Mesodermal cell (in vitro differentiated cells): Measurements from ENCODE around the gene KLF7.

ENCODE experiments used
- H3K27ac ChIP-seq: 2 replicates; pipeline ENCODE4 v1.7.0; 2013; ENCODE audit warnings: mild to moderate bottlenecking, low read depth, low read length, moderate library complexity; ENCODE audit not compliant: severe bottlenecking
- H3K36me3 ChIP-seq: 2 replicates; pipeline ENCODE4 v1.7.1; 2013; ENCODE audit warnings: mild to moderate bottlenecking, low read length, moderate library complexity; ENCODE audit not compliant: control insufficient read depth, insufficient read depth
- H3K4me1 ChIP-seq: one replicate; pipeline ENCODE4 v1.7.1; 2013; ENCODE audit warnings: mild to moderate bottlenecking, low read length; ENCODE audit not compliant: insufficient read depth, control insufficient read depth, poor library complexity, severe bottlenecking
- H3K4me3 ChIP-seq: 2 replicates; pipeline ENCODE4 v1.7.0; 2013; ENCODE audit warnings: low read length, control low read depth, mild to moderate bottlenecking; ENCODE audit not compliant: insufficient read depth, poor library complexity, severe bottlenecking; ENCODE audit errors: extremely low read depth
- H3K9me3 ChIP-seq: 2 replicates; pipeline ENCODE4 v1.7.1; 2013; ENCODE audit warnings: mild to moderate bottlenecking, low read length, moderate library complexity; ENCODE audit not compliant: control insufficient read depth
- WGBS, 2 experiments: methylation state at CpG; one replicate each; pipeline ENCODE4 v1.1.5; 2013; ENCODE audit warnings: missing lambda C conversion rate in 2 of 2; ENCODE audit not compliant: insufficient coverage in 2 of 2; 5-methylcytosine and 5-hydroxymethylcytosine counted together

The KLF7 gene

DNA sequence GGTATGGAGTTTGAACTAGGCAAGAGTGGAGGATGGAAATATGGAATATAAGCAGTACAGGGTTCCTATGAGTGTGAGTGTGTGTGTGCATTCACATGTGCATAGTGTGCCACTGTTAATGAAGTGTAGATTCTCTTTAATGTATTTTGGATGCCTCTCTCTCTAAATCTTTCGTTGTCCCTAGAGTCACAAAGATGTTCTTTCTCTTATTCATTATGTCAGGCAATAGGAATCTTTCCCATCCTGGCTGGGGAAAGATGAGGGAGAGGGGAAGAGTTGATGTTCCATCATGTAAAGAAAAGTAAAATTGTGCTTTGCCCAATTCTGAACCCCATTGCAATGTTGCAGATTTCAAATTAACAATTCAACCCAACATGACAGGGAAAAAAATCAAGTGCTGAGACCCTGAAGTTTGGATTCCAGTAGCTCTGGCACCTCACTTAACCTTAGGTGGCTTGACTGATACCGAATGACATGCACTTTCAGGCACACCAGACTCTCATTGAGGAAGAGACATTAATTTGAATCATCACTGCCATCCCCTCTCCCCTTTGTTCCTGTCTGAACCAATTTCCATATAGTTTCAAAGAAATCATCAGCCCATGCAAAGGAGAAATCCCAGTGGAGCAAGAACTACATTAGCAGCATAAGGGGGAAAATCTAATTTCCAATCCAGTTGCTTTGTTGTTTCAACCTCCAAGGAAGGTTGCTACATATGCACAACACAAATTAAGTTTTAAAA is 28.0 kb downstream of the KLF7 start:
- Histone ChIP-seq H3K4me1 (peaks cover 65% of the 10 kb centered on the region), H3K27ac (no peak overlapping the region), H3K9me3 (no peaks in the 10 kb centered on the region), H3K36me3 (peaks cover 67% of the 10 kb centered on the region), H3K4me3 (no peak overlapping the region)
- 88 to 100% methylated on average over 1 of the region's 2 CpGs for WGBS, 2 experiments

- H3K9me3 ChIP-seq = no peaks in the 10 kb centered on the region
- peaks cover 71% of the 10 kb centered on the region for H3K36me3 ChIP-seq
- H3K4me1 ChIP-seq = peaks cover 72% of the 10 kb centered on the region
- no peak overlapping the region for H3K27ac ChIP-seq
- no peak overlapping the region for H3K4me3 ChIP-seq
- no CpG with 5 or more reads among the region's 2 CpGs for WGBS, 2 experiments
Observed at GRCh38 chr2:207136874-207137273, 28.9 kb downstream of the KLF7 start.

GRCh38 chr2:207135801-207136457 is 29.8 kb downstream of the KLF7 start:
- WGBS, 2 experiments = 95% methylated on average over 6 to 7 of the region's 9 CpGs
- Histone ChIP-seq H3K4me3 (no peak overlapping the region), H3K36me3 (peaks cover 71% of the 10 kb centered on the region), H3K4me1 (peaks cover 68% of the 10 kb centered on the region), H3K9me3 (no peaks in the 10 kb centered on the region), H3K27ac (peak overlapping the region; percentile 89)

DNA sequence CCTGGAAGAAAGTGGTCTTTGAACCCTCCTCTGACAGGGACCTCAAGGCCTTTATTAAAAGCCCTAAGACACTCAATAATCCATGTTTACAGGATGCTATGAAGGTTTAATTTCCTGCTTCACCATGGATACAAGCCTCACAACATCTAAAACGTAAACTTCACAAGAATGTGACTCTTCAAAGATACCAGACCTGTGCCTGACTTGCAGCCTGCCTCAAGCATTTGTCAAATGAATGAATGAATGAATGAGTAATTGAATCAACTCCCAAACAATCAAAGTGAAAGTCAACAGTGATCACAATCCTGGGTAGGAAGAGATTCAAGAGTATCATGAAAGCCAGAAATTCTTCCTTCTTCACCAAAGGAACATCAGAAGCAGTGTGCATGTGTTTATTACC is 30.4 kb downstream of the KLF7 start:
- WGBS, 2 experiments = no CpG with 5 or more reads among the region's 1 CpG
- Histone ChIP-seq H3K4me3 (no peak overlapping the region), H3K9me3 (no peaks in the 10 kb centered on the region), H3K4me1 (peaks cover 65% of the 10 kb centered on the region), H3K36me3 (peaks cover 71% of the 10 kb centered on the region), H3K27ac (peak overlapping the region; percentile 89)

DNA sequence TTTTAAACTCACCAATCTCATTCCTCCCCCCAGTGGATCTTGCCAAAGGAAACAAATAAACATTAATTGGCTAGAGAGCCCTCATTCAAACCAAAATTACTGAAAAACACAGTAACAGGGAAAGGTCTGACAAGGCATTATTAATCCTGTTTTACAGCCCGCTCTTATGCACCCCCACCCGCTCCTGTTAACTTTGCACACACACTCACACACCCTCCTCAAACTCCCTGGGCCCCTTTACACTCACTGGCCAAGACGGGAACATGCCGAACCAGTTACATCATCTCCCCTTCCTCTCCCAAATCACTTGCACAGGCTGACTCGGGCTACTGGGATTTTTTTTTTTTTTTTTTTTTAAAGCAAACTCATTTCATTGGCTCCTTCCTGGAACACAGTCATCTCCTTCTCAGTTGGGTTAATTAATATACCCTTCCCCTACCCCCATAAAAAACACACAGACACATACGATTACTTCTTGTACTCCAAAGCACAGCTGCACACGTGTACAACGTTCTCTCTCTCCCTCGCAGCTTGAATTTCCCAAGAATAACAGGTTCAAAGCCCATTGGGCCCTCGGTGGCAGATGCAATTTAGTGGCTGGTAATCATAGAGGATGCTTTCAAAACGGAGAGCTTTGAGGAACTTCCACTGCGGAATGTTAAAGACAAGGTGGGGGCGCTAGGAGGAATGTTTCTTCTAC is 31.8 kb downstream of the KLF7 start:
- H3K27ac ChIP-seq = peak overlapping the region; percentile 89
- WGBS, 2 experiments = 52 to 58% methylated on average over 9 to 10 of the region's 13 CpGs
- H3K4me3 ChIP-seq = peak overlapping the region; percentile 10
- H3K9me3 ChIP-seq = no peaks in the 10 kb centered on the region
- H3K36me3 ChIP-seq = peaks cover 74% of the 10 kb centered on the region
- peaks cover 61% of the 10 kb centered on the region for H3K4me1 ChIP-seq

DNA sequence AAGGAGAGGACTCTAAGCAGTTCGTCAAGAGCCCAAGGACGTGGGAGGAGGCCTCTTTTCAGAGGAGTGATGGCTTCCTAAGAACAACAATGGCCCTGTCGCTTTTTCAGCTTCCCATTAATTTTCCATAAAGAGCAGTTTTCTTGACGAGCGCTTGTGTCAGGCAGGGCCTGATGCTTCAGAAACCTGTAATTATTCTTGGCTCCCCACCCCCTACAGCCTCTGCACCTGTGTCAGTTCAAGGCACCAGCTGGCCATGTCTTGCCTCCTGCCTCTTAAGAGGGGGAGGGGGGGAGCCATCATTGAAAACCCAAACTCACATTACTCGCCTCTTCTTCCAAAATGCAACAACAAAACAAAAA is 32.3 kb downstream of the KLF7 start:
- Histone ChIP-seq H3K36me3 (peaks cover 73% of the 10 kb centered on the region), H3K27ac (peak overlapping the region; percentile 89), H3K9me3 (no peaks in the 10 kb centered on the region), H3K4me1 (peaks cover 61% of the 10 kb centered on the region), H3K4me3 (no peak overlapping the region)
- WGBS, 2 experiments = 61% methylated on average over 5 of the region's 6 CpGs; no CpG with 5 or more reads in 1 of the 2 experiments

DNA sequence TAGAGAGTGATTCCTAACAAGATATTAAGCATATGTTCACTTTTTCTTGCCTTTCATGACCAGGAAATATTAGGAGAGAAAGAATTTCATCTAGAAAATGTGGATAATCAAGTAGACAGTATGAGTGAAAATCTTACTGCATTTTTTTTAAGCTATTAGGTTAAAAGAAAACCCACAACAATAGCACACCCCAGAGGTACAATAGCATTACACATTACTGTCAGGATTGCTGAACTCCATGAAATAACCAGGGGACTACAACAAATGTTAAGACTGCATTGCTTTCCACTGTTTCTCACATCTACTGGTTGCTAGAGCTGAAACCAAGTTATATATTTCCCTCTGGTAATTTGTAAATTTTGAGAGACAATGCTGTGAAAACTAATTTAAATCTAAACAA is 33.7 kb downstream of the KLF7 start:
- H3K9me3 ChIP-seq = no peaks in the 10 kb centered on the region
- peaks cover 50% of the 10 kb centered on the region for H3K4me1 ChIP-seq
- peak overlapping the region; percentile 31 for H3K27ac ChIP-seq
- H3K4me3 ChIP-seq = no peak overlapping the region
- peaks cover 74% of the 10 kb centered on the region for H3K36me3 ChIP-seq

DNA sequence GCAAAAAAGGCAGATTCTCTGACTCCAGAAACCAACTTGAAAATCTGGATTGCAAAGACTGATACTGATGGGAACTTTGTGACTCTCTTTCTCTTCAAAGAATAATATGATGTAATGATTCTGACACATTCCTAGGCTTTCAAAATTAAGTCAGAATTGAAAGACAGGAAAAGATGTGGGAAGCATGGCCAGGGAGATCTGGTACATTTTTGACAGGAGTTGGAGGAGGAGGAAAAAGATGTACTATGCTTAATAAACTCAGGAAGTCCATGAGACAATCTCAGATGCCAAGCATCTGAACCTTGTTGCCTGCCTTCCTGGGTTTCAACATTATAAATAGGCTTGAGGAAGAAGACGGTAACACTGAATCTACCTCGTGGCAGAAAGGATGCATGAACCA is 34.2 kb downstream of the KLF7 start:
- H3K36me3 ChIP-seq = peaks cover 76% of the 10 kb centered on the region
- H3K27ac ChIP-seq = no peak overlapping the region
- peaks cover 48% of the 10 kb centered on the region for H3K4me1 ChIP-seq
- no peak overlapping the region for H3K4me3 ChIP-seq
- H3K9me3 ChIP-seq = no peaks in the 10 kb centered on the region
- 82% methylated on average over 2 of the region's 2 CpGs; no CpG with 5 or more reads in 1 of the 2 experiments for WGBS, 2 experiments

GRCh38 chr2:207130958-207131521 is 34.7 kb downstream of the KLF7 start:
- no peaks in the 10 kb centered on the region for H3K9me3 ChIP-seq
- no peak overlapping the region for H3K4me3 ChIP-seq
- H3K36me3 ChIP-seq = peaks cover 79% of the 10 kb centered on the region
- peaks cover 45% of the 10 kb centered on the region for H3K4me1 ChIP-seq
- no peak overlapping the region for H3K27ac ChIP-seq
- WGBS, 2 experiments = 100% methylated on average over 1 of the region's 2 CpGs

GRCh38 chr2:207129821-207130220 is 35.9 kb downstream of the KLF7 start:
- Histone ChIP-seq H3K36me3 (peaks cover 78% of the 10 kb centered on the region), H3K9me3 (no peaks in the 10 kb centered on the region), H3K4me3 (no peak overlapping the region), H3K4me1 (peaks cover 33% of the 10 kb centered on the region), H3K27ac (no peak overlapping the region)
- WGBS, 2 experiments = 95 to 100% methylated on average over 2 to 4 of the region's 4 CpGs
